Nephron (organoid): Measurements from ENCODE around the gene DEPDC5.
"Not testable (repeated sequence)": the region's sequence is repeated elsewhere in the genome, so short reads cannot be mapped to it uniquely, and the experiment has no call there.

ENCODE experiments used
- H3K27ac Mint-ChIP-seq, 3 experiments: 2 replicates each; pipeline ENCODE4 v1.8.0; 2020; ENCODE audit warnings: mixed read lengths in 3 of 3, mild to moderate bottlenecking in 2 of 3, moderate library complexity in 1 of 3
- H3K27me3 Mint-ChIP-seq: 2 replicates; pipeline ENCODE4 v1.8.0; 2021; ENCODE audit warnings: low read depth, mild to moderate bottlenecking, moderate library complexity, mixed read lengths
- H3K36me3 Mint-ChIP-seq: 2 replicates; pipeline ENCODE4 v1.8.0; 2020; ENCODE audit warnings: low read depth, mixed read lengths
- H3K4me1 Mint-ChIP-seq: 2 replicates; pipeline ENCODE4 v1.8.0; 2020; ENCODE audit warnings: mixed read lengths
- H3K4me3 Mint-ChIP-seq, 3 experiments: 2 replicates each; pipeline ENCODE4 v1.8.0; 2020; ENCODE audit warnings: mild to moderate bottlenecking in 3 of 3, mixed read lengths in 3 of 3, moderate library complexity in 2 of 3
- H3K9me3 Mint-ChIP-seq: 2 replicates; pipeline ENCODE4 v1.8.0; 2020; ENCODE audit warnings: mixed read lengths
- TF ChIP-seq, protein P1 (sequence below), 3 experiments: fragments of 200-600 bp; sonication (generic); IDR thresholded peaks; one replicate each; pipeline ENCODE4 v1.5.0; 2021; ENCODE audit warnings: antibody characterized with exemption in 3 of 3; ENCODE audit not compliant: unreplicated experiment in 3 of 3

Gene DEPDC5

DNA sequence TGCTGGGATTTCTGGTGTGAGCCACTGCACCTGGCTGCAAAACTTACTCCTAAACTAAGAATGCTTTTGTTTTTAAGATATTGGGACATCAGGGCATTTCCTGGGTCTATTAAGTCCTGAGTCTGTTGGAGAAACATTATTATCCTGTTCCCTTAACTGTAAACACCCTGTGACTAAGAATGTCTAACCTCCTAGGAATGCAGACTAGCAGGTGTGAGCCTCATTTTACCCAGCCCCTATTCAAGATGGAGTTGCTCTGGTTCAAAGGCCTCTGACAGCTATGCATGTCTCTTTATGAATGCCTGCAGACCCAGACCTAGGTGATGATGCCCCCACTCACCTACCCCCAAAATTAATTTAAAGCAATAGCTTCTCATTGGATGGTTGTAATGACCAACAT is 46.2 kb downstream of the DEPDC5 start:
- Mint-ChIP-seq H3K27me3 (peaks cover under 1% of the 10 kb centered on the region), H3K4me1 (no peaks in the 10 kb centered on the region), H3K4me3 (no peak overlapping the region), H3K27ac (no peak overlapping the region), H3K36me3 (peaks cover 51% of the 10 kb centered on the region), H3K9me3 (no peaks in the 10 kb centered on the region)
- TF ChIP-seq, protein P1, sequence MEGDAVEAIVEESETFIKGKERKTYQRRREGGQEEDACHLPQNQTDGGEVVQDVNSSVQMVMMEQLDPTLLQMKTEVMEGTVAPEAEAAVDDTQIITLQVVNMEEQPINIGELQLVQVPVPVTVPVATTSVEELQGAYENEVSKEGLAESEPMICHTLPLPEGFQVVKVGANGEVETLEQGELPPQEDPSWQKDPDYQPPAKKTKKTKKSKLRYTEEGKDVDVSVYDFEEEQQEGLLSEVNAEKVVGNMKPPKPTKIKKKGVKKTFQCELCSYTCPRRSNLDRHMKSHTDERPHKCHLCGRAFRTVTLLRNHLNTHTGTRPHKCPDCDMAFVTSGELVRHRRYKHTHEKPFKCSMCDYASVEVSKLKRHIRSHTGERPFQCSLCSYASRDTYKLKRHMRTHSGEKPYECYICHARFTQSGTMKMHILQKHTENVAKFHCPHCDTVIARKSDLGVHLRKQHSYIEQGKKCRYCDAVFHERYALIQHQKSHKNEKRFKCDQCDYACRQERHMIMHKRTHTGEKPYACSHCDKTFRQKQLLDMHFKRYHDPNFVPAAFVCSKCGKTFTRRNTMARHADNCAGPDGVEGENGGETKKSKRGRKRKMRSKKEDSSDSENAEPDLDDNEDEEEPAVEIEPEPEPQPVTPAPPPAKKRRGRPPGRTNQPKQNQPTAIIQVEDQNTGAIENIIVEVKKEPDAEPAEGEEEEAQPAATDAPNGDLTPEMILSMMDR (IDR thresholded peaks at IDR 0.05; ENCODE audit: unreplicated experiment in 3 of 3): no peak

DNA sequence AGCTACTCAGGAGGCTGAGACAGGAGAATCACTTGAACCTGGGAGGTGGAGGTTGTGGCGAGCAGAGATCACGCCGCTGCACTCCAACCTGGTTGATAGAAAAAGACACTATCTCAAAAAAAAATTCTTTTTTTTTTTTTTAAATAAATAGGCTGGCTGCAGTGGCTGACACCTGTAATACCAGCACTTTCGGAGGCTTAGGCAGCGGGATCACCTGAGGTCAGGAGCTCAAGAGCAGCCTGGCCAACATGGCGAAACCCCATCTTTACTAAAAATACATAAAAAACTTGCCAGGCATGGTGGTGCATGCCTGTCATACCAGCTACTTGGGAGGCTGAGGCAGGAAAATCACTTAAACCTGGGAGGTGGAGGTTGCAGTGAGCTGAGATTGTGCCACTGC is 47.0 kb downstream of the DEPDC5 start:
- H3K4me3 Mint-ChIP-seq, H3K9me3 Mint-ChIP-seq, H3K27me3 Mint-ChIP-seq, H3K27ac Mint-ChIP-seq, H3K4me1 Mint-ChIP-seq: not testable (repeated sequence)
- H3K36me3 Mint-ChIP-seq: peaks cover 56% of the 10 kb centered on the region

DNA sequence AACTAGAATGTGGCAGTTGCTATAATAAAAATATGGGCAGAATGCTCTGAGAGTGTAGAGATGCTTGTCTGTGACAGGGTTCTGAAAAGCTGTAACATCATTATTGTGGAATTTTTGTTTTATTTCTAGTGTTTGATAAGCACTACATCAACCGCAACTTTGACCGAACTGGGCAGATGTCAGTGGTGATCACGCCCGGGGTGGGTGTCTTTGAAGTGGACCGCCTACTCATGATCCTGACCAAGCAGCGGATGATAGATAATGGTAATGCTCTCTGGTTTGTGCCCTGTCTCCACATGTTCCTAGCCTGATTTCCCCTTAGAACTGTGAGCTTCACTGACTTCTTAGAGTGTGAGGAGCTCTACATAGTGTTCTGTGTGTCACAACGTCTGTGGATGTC is 48.8 kb downstream of the DEPDC5 start:
- Mint-ChIP-seq H3K27ac (no peak overlapping the region), H3K4me1 (no peaks in the 10 kb centered on the region), H3K27me3 (peaks cover 3% of the 10 kb centered on the region), H3K36me3 (peaks cover 58% of the 10 kb centered on the region), H3K4me3 (no peak overlapping the region), H3K9me3 (no peaks in the 10 kb centered on the region)
- TF ChIP-seq, protein P1 (IDR thresholded peaks at IDR 0.05; ENCODE audit: unreplicated experiment in 3 of 3): no peak

DNA sequence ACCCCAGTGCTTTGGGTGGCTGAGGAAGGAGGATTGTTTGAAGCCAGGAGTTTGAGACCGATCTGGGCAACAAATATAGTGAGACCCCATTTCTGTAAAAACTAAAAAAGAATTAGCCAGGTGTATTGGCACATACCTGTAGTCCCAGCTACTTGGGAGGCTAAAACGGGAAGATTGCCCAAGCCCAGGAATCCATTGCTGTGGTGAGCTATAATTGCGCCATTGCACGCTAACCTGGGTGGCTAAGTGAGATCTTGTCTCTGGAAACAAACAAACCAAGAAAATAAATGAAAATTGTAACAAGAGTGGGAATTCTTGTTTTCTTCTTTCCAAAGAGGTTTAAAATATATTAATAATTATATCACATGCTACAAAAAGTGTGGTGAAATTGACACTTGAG is 52.9 kb downstream of the DEPDC5 start:
- H3K27me3 Mint-ChIP-seq: peaks cover 3% of the 10 kb centered on the region
- TF ChIP-seq, protein P1 (IDR thresholded peaks at IDR 0.05; ENCODE audit: unreplicated experiment in 3 of 3): no peak
- no peaks in the 10 kb centered on the region for H3K9me3 Mint-ChIP-seq
- H3K36me3 Mint-ChIP-seq: peaks cover 65% of the 10 kb centered on the region
- no peak overlapping the region for H3K27ac Mint-ChIP-seq
- H3K4me1 Mint-ChIP-seq: no peaks in the 10 kb centered on the region
- H3K4me3 Mint-ChIP-seq: no peak overlapping the region

- H3K4me3 Mint-ChIP-seq: no peak overlapping the region
- H3K27me3 Mint-ChIP-seq: no peaks in the 10 kb centered on the region
- H3K9me3 Mint-ChIP-seq: no peaks in the 10 kb centered on the region
- H3K36me3 Mint-ChIP-seq: peaks cover 61% of the 10 kb centered on the region
- TF ChIP-seq, protein P1 (IDR thresholded peaks at IDR 0.05; ENCODE audit: unreplicated experiment in 3 of 3): no peak
- peak overlapping the region in 1 of 3 experiments; percentile 55 for H3K27ac Mint-ChIP-seq
- no peaks in the 10 kb centered on the region for H3K4me1 Mint-ChIP-seq
These were observed 59.3 kb downstream of the DEPDC5 start for GRCh38 chr22:31812977-31813605.

DNA sequence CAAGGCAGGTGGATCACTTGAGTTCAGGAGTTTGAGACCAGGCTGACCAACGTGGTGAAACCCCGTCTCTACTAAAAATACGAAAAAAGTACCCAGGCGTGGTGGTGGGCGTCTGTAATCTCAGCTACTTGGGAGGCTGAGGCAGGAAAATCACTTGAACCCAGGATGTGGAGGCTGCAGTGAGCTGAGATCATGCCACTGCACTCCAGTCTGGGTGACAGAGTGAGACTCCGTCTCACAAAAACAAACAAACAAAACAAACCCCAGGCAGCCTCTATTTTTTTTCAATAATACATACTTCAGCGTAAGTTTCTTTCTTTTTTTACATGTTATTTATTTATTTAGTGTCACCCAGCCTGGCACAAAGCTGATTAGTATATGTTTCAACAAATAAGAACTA is 60.1 kb downstream of the DEPDC5 start:
- not testable (repeated sequence) for H3K27me3 Mint-ChIP-seq

DNA sequence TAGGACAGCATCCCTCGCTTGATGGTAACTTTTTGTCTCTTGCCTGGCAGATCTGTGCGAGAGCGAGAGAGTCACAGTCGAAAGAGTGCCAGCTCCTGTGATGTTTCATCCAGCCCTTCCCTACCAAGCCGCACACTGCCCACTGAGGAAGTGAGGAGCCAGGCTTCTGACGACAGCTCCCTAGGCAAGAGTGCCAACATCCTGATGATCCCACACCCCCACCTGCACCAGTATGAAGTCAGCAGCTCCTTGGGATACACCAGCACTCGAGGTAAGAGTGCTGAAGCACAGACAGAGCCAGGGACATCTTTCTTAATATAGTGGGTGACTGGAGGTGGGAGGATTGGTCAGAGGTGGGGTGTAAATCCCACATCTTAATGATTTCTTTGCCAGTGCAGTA is 61.1 kb downstream of the DEPDC5 start:
- no peak overlapping the region for H3K4me3 Mint-ChIP-seq
- H3K27ac Mint-ChIP-seq: no peak overlapping the region
- H3K27me3 Mint-ChIP-seq: no peaks in the 10 kb centered on the region
- no peaks in the 10 kb centered on the region for H3K4me1 Mint-ChIP-seq
- H3K36me3 Mint-ChIP-seq: peaks cover 72% of the 10 kb centered on the region
- H3K9me3 Mint-ChIP-seq: no peaks in the 10 kb centered on the region
- TF ChIP-seq, protein P1 (IDR thresholded peaks at IDR 0.05; ENCODE audit: unreplicated experiment in 3 of 3): no peak

More for the DNA sequence above, 60.1 kb downstream of the DEPDC5 start:
- not testable (repeated sequence) for H3K9me3 Mint-ChIP-seq, H3K4me3 Mint-ChIP-seq, H3K4me1 Mint-ChIP-seq, H3K27ac Mint-ChIP-seq
- peaks cover 70% of the 10 kb centered on the region for H3K36me3 Mint-ChIP-seq

DNA sequence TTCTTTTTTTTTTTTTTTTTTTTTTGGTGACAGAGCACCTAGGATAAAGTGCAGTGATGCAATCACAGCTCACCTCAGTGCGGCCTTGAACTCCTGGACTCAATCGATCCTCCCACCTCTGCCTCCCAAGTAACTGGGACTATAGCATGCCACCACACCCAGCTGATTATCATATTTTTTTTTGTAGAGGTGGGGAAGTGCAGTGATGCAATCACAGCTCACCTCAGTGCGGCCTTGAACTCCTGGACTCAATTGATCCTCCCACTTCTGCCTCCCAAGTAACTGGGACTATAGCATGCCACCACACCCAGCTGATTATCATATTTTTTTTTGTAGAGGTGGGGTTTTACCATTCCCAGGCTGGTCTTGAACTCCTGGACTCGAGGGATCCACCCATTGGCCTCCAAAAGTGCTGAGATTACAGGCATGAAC is 61.6 kb downstream of the DEPDC5 start:
- H3K9me3 Mint-ChIP-seq, H3K27me3 Mint-ChIP-seq, H3K4me3 Mint-ChIP-seq, H3K27ac Mint-ChIP-seq, H3K4me1 Mint-ChIP-seq: not testable (repeated sequence)
- peaks cover 70% of the 10 kb centered on the region for H3K36me3 Mint-ChIP-seq
